K562 (cell line): ENCODE results near the gene PLCB1. TPM values are rescaled to one million over a fixed set of nuclear protein-coding genes. Genes with fewer than 3 reads are reported as not detected.

Experiments used
- ATAC-seq: fragments of 200-7000 bp; cut with Tn5 transposase; 3 replicates; pipeline ENCODE4 v1.9.1; 2020; ENCODE audit warnings: moderate library complexity
- BruUV-seq: library from RNA; stranded (reverse); fragments of 400-500 nt; replicated peaks from 2 replicates; lab custom pipeline; 2021; lab: Mats Ljungman, UMichigan
- CTCF ChIA-PET: fragments of 300-600 bp; formaldehyde crosslinking; extraction: SDS; loops from one replicate; lab custom pipeline; 2021; ENCODE audit warnings: low intra/inter-chr PET ratio; lab: Yijun Ruan, JAX
- POLR2A ChIA-PET: fragments of 300-600, 350-650 bp; sonication (Branson Sonifier 250); formaldehyde crosslinking; extraction: SDS; loops from one replicate; lab custom pipeline; 2021; ENCODE audit warnings: antibody characterized with exemption, inconsistent platforms; lab: Yijun Ruan, JAX
- DNase-seq, 4 experiments: peaks; one replicate each; pipeline versions ENCODE4 v3.0.0 to v3.0.0-alpha.2; 2011 to 2018; ENCODE audit warnings: low spot score in 3 of 4, mixed read lengths in 3 of 4; ENCODE audit errors: extremely low read depth in 1 of 4
- FAIRE-seq: peaks from 2 replicates; lab custom pipeline; 2011; peaks lifted over from hg19 to GRCh38; lab: Jason Lieb, UNC
- H2AFZ ChIP-seq: 2 replicates; pipeline ENCODE4 v1.6.0; 2011; ENCODE audit warnings: low read depth, low read length, control low read depth, inconsistent platforms
- H3K27ac ChIP-seq: fragments of 200-600 bp; 3 replicates; pipeline ENCODE4 v1.8.0; 2011; ENCODE audit warnings: low read depth, mild to moderate bottlenecking, control low read depth, inconsistent platforms, low read length, moderate library complexity, mixed read lengths; ENCODE audit errors: extremely low read depth
- H3K27me3 ChIP-seq, 2 experiments: fragments of 300-600 bp in 1 of 2; 2 replicates in 1 of 2; 3 replicates in 1 of 2; pipeline versions ENCODE4 v1.6.0 to v1.8.0; 2011; ENCODE audit warnings: inconsistent platforms in 2 of 2, low read length in 2 of 2, mild to moderate bottlenecking in 1 of 2, mixed read lengths in 1 of 2, moderate library complexity in 1 of 2; ENCODE audit not compliant: control insufficient read depth in 2 of 2, insufficient read depth in 2 of 2
- H3K36me3 ChIP-seq: fragments of 300-600 bp; 3 replicates; pipeline ENCODE4 v1.8.0; 2011; ENCODE audit warnings: mild to moderate bottlenecking, low read length, inconsistent platforms; ENCODE audit not compliant: control insufficient read depth, insufficient read depth
- H3K4me1 ChIP-seq, 2 experiments: fragments of 200-600 bp in 1 of 2; replicated peaks in 1 of 2; 2 replicates in 1 of 2; 3 replicates in 1 of 2; pipeline versions ENCODE4 v1.5.1 to v1.8.0; 2011; ENCODE audit warnings: inconsistent platforms in 2 of 2, low read length in 2 of 2, mild to moderate bottlenecking in 1 of 2, mixed read lengths in 1 of 2, moderate library complexity in 1 of 2; ENCODE audit not compliant: control insufficient read depth in 2 of 2, insufficient read depth in 2 of 2
- H3K4me2 ChIP-seq: 2 replicates; pipeline ENCODE4 v1.6.1; 2011; ENCODE audit warnings: low read length, control low read depth, inconsistent platforms, mixed read lengths; ENCODE audit not compliant: insufficient read depth
- H3K4me3 ChIP-seq: fragments of 200-600 bp; sonication (generic), shearing (Covaris generic); 2 replicates; pipeline ENCODE4 v1.5.1; 2016; ENCODE audit warnings: control low read depth, inconsistent platforms
- H3K79me2 ChIP-seq: fragments of 200-600 bp; 3 replicates; pipeline ENCODE4 v1.8.0; 2011; ENCODE audit warnings: low read length, inconsistent platforms; ENCODE audit not compliant: control insufficient read depth, insufficient read depth
- H3K9ac ChIP-seq, 2 experiments: 2 replicates each; pipeline versions ENCODE4 v1.6.0 to v1.6.1; 2011; ENCODE audit warnings: low read depth in 2 of 2, low read length in 2 of 2, control low read depth in 1 of 2, inconsistent platforms in 1 of 2, mild to moderate bottlenecking in 1 of 2, mixed read lengths in 1 of 2; ENCODE audit not compliant: insufficient read depth in 1 of 2
- H3K9me1 ChIP-seq: one replicate; pipeline ENCODE4 v1.6.0; 2011; ENCODE audit warnings: inconsistent platforms, mild to moderate bottlenecking, low read length, moderate library complexity; ENCODE audit not compliant: control insufficient read depth, insufficient read depth
- H3K9me3 ChIP-seq: replicated peaks from 2 replicates; pipeline ENCODE4 v1.5.1; 2011; ENCODE audit warnings: low read depth, low read length, inconsistent platforms; ENCODE audit not compliant: control insufficient read depth, insufficient read depth
- H4K20me1 ChIP-seq: replicated peaks from 2 replicates; pipeline ENCODE4 v1.6.1; 2011; ENCODE audit warnings: low read length, inconsistent platforms, mixed read lengths; ENCODE audit not compliant: control insufficient read depth, insufficient read depth
- EZH2 ChIP-seq: IDR thresholded peaks from 2 replicates; pipeline ENCODE4 v1.6.1; 2012; ENCODE audit warnings: low read depth, mild to moderate bottlenecking, inconsistent platforms, low read length, borderline replicate concordance
- MBD2 ChIP-seq: sonication (generic); IDR thresholded peaks from 2 replicates; pipeline ENCODE4 v1.6.1; 2016; ENCODE audit warnings: low read depth, borderline replicate concordance
- RBM34 ChIP-seq: fragments of 200-400 bp; formaldehyde crosslinking; IDR thresholded peaks from 2 replicates; pipeline ENCODE4 v1.6.1; 2018; ENCODE audit warnings: low read length, borderline replicate concordance; ENCODE audit not compliant: insufficient read depth
- RHOXF2B ChIP-seq: fragments of 250-450 bp; sonication (Bioruptor Pico); conservative IDR thresholded peaks from 2 replicates; pipeline ENCODE4 v1.5.1; 2021
- SRSF7 ChIP-seq: fragments of 200-400 bp; formaldehyde crosslinking; optimal IDR thresholded peaks from 2 replicates; pipeline ENCODE3; 2017; ENCODE audit warnings: mild to moderate bottlenecking, low read depth, low read length
- UBTF ChIP-seq, 2 experiments: IDR thresholded peaks; 2 replicates each; pipeline ENCODE4 v1.6.1; 2012; ENCODE audit warnings: improper control_type of control experiment in 2 of 2, low read depth in 2 of 2, low read length in 2 of 2, borderline replicate concordance in 1 of 2
- YY1 ChIP-seq, 3 experiments: IDR thresholded peaks; 2 replicates each; pipeline ENCODE4 v1.6.1; 2011; ENCODE audit warnings: low read length in 2 of 3, mild to moderate bottlenecking in 2 of 3, moderate library complexity in 2 of 3, borderline replicate concordance in 1 of 3, control low read depth in 1 of 3, low read depth in 1 of 3; ENCODE audit not compliant: insufficient read depth in 3 of 3, insufficient replicate concordance in 2 of 3, control insufficient read depth in 1 of 3, insufficient read length in 1 of 3; ENCODE audit errors: extremely low read depth in 1 of 3
- WGBS: fragments of 100-300 bp; shearing (Covaris generic); methylation state at CpG from one replicate; pipeline ENCODE4 v1.1.6; 2016; ENCODE audit warnings: low coverage, mixed read lengths; ENCODE audit not compliant: insufficient coverage; ENCODE audit errors: missing lambda C conversion rate; 5-methylcytosine and 5-hydroxymethylcytosine counted together
- in situ Hi-C: fragments of 300-500 bp; cut with MboI; formaldehyde crosslinking; loops from 4 replicates; pipeline ENCODE4 v1.15.0; 2018; ENCODE audit warnings: inconsistent platforms, mixed read lengths
- intact Hi-C: fragments of 100-400 bp; cut with micrococcal nuclease; formaldehyde crosslinking; loops from 2 replicates; pipeline ENCODE4 v1.14.2; 2022
- polyA plus RNA-seq, 8 experiments: library from polyadenylated mRNA; depleted of rRNA in 4 of 8; stranded (reverse) in 5 of 8; unstranded in 3 of 8; fragments of >200 nt; fragmentation: Nextera tagmentation in 2 of 8; fragmentation: Illumina TruSeq in 1 of 8; extraction: Ambion mirVana in 2 of 8; extraction: Trizol in 1 of 8; gene quantifications; 2 replicates each; pipeline versions ENCODE4 v1.2.1 to v1.2.3, GENCODE V29; 2011 to 2014; ENCODE audit warnings: inconsistent platforms in 1 of 8, missing spikeins in 1 of 8
- total RNA-seq, 7 experiments: library from RNA; depleted of rRNA in 6 of 7; stranded (reverse); fragments of >200 nt in 6 of 7; fragmentation: Illumina TruSeq in 2 of 7; extraction: Trizol in 2 of 7; gene quantifications; 2 replicates each; pipeline versions ENCODE4 v1.2.1 to v1.2.3, GENCODE V29; 2011 to 2021; ENCODE audit warnings: low replicate concordance in 1 of 7
- TF ChIP-seq, protein P1 (sequence below): sonication (generic); formaldehyde crosslinking; IDR thresholded peaks from 2 replicates; pipeline ENCODE4 v1.8.0; 2022; ENCODE audit warnings: mild to moderate bottlenecking, missing genetic modification reagents
- TF ChIP-seq, protein P2 (sequence below): IDR thresholded peaks from 2 replicates; pipeline ENCODE4 v1.6.1; 2014; ENCODE audit warnings: antibody characterized with exemption

The PLCB1 gene
- total and polyA plus RNA-seq, 9 of the 15 experiments (the other 6 are each of a cell fraction or from before 2014, with no cell fraction given): 0.34 to 3.1 (median 1.3) TPM

DNA sequence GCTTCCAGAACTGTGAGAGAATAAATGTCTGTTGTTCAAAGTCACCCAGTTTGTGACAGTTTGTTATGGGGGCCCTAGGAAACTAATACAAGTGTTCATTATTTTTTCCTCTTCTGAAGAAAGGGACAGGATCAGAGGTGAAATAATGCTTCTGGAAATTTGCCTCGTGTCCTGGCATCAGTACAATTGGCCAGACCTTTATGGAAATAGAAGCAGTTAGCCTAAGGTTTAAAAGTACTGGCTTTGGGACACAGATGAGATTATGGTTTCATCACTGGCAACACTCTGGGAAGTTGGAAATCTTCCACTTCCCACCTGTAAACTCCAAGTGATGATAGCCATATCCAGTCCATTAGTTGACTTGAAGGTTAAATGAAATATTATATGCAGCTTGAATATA, 88.7 kb downstream of the PLCB1 start:
- Histone ChIP-seq H3K4me2 (no peak overlapping the region), H3K9me1 (no peaks in the 10 kb centered on the region), H3K36me3 (no peaks in the 10 kb centered on the region), H3K79me2 (no peaks in the 10 kb centered on the region), H2AFZ (no peak overlapping the region), H3K9me3 (no peaks in the 10 kb centered on the region), H3K9ac (no peak overlapping the region), H3K4me3 (no peak overlapping the region), H4K20me1 (no peaks in the 10 kb centered on the region), H3K27me3 (no peaks in the 10 kb centered on the region), H3K27ac (no peak overlapping the region), H3K4me1 (no peaks in the 10 kb centered on the region)
- no peak for TF ChIP-seq EZH2
- TF ChIP-seq, protein P1, sequence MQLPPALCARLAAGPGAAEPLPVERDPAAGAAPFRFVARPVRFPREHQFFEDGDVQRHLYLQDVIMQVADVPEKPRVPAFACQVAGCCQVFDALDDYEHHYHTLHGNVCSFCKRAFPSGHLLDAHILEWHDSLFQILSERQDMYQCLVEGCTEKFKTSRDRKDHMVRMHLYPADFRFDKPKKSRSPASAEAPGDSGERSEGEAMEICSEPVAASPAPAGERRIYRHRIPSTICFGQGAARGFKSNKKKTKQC (CRISPR knock-in tag): no peak
- no peak for TF ChIP-seq SRSF7
- no peak for TF ChIP-seq YY1 (IDR thresholded peaks at IDR 0.05; ENCODE audit: borderline replicate concordance in 1 of 3, control insufficient read depth in 1 of 3, extremely low read depth in 1 of 3, insufficient read depth in 3 of 3, insufficient read length in 1 of 3, insufficient replicate concordance in 2 of 3, low read depth in 1 of 3, low read length in 2 of 3)
- TF ChIP-seq RHOXF2B (CRISPR knock-in tag): no peak
- no peak for TF ChIP-seq MBD2
- no peak for TF ChIP-seq UBTF (IDR thresholded peaks at IDR 0.05; ENCODE audit: borderline replicate concordance in 1 of 2, low read depth in 2 of 2, low read length in 2 of 2)
- TF ChIP-seq, protein P2, sequence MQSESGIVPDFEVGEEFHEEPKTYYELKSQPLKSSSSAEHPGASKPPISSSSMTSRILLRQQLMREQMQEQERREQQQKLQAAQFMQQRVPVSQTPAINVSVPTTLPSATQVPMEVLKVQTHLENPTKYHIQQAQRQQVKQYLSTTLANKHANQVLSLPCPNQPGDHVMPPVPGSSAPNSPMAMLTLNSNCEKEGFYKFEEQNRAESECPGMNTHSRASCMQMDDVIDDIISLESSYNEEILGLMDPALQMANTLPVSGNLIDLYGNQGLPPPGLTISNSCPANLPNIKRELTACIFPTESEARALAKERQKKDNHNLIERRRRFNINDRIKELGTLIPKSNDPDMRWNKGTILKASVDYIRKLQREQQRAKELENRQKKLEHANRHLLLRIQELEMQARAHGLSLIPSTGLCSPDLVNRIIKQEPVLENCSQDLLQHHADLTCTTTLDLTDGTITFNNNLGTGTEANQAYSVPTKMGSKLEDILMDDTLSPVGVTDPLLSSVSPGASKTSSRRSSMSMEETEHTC: no peak
- TF ChIP-seq RBM34: no peak
- ChIA-PET POLR2A (interaction anchor here (0.6 kb wide), 1 partner anchor 35 kb away, joined by 3 read pairs; no protein-coding TSS in a partner anchor), CTCF (no interaction called here)
- intact Hi-C loops: no loop called here
- 0% methylated on average over 1 of the region's 1 CpG for WGBS
- in situ Hi-C loops: no loop called here
- no peak for ATAC-seq
- no TSS peak for BruUV-seq
- no peak for DNase-seq
- no peak for FAIRE-seq
